ENCODE data around the gene KRT14.
A peak's percentile ranks its signal among the peaks of the same experiment; 100 is the strongest.
"Not testable (repeated sequence)": the region's sequence is repeated elsewhere in the genome, so short reads cannot be mapped to it uniquely, and the experiment has no call there.

Gene KRT14

GRCh38 chr17:41578971-41579370 is 7.7 kb downstream of the KRT14 start:
- DNase-seq (ENCODE audit: low spot score), result no peak

GRCh38 chr17:41578538-41578937 is 8.2 kb downstream of the KRT14 start:
- DNase-seq (ENCODE audit: low spot score), result no peak

GRCh38 chr17:41576740-41577139 is 10.0 kb downstream of the KRT14 start:
- not testable (repeated sequence) for DNase-seq (ENCODE audit: low spot score)

GRCh38 chr17:41575336-41575735 is 11.4 kb downstream of the KRT14 start:
- DNase-seq (ENCODE audit: low spot score), result no peak

- DNase-seq (ENCODE audit: low spot score), result no peak
These were observed 14.9 kb downstream of the KRT14 start, which contains the start of gene KRT9 for GRCh38 chr17:41571561-41572434. KRT9 (minus strand) TSS chr17:41572059; CDS start chr17:41571992, 67 bp downstream.

- no peak for DNase-seq (ENCODE audit: low spot score)
These were observed 19.4 kb downstream of the KRT14 start for GRCh38 chr17:41567317-41567716.

GRCh38 chr17:41565338-41565737 is 21.4 kb downstream of the KRT14 start:
- no peak for DNase-seq (ENCODE audit: low spot score)

- no peak for DNase-seq (ENCODE audit: low spot score)
These were observed 23.0 kb downstream of the KRT14 start for GRCh38 chr17:41563607-41564170.

- DNase-seq (ENCODE audit: low spot score), result no peak
These were observed 25.1 kb downstream of the KRT14 start for GRCh38 chr17:41561554-41561953.

- no peak for DNase-seq (ENCODE audit: low spot score)
These were observed 27.1 kb downstream of the KRT14 start for GRCh38 chr17:41559548-41559947.

GRCh38 chr17:41556931-41557330 is 29.8 kb downstream of the KRT14 start:
- DNase-seq (ENCODE audit: low spot score), result no peak

GRCh38 chr17:41556306-41556705 is 30.4 kb downstream of the KRT14 start:
- DNase-seq (ENCODE audit: low spot score), result no peak

- DNase-seq (ENCODE audit: low spot score), result no peak
These were observed 31.4 kb downstream of the KRT14 start for GRCh38 chr17:41555105-41555887.

GRCh38 chr17:41553987-41554680 is 32.6 kb downstream of the KRT14 start:
- DNase-seq (ENCODE audit: low spot score), result no peak

GRCh38 chr17:41553176-41553575 is 33.5 kb downstream of the KRT14 start:
- peak; percentile 30 for DNase-seq (ENCODE audit: low spot score)

GRCh38 chr17:41552455-41552854 is 34.2 kb downstream of the KRT14 start:
- DNase-seq (ENCODE audit: low spot score), result no peak

GRCh38 chr17:41551365-41551764 is 35.3 kb downstream of the KRT14 start:
- DNase-seq (ENCODE audit: low spot score), result no peak

- no peak for DNase-seq (ENCODE audit: low spot score)
These were observed 37.1 kb downstream of the KRT14 start for GRCh38 chr17:41549596-41550039.

- DNase-seq (ENCODE audit: low spot score), result peak; percentile 86
These were observed 37.7 kb downstream of the KRT14 start for GRCh38 chr17:41548844-41549595.

- DNase-seq (ENCODE audit: low spot score), result peak; percentile 96
These were observed 38.5 kb downstream of the KRT14 start for GRCh38 chr17:41547921-41548843.
